Right renal cortex interstitium (tissue), 3 donors: Measurements from ENCODE around the gene MTHFR. TPM values are rescaled to one million over a fixed set of nuclear protein-coding genes. Genes with fewer than 3 reads are reported as not detected.
"Not testable (repeated sequence)": the region's sequence is repeated elsewhere in the genome, so short reads cannot be mapped to it uniquely, and the experiment has no call there.

ENCODE experiments used
- DNase-seq, 3 donors: peaks; one replicate each; pipeline ENCODE4 v3.0.0-alpha.2; 2013; ENCODE audit warnings: low read depth in 3 of 3, low spot score in 2 of 3
- polyA plus RNA-seq, 3 donors: library from polyadenylated mRNA; unstranded; fragments of 120-200 nt; gene quantifications; one replicate each; pipeline ENCODE4 v1.2.1, GENCODE V29; 2013; ENCODE audit not compliant: insufficient read length in 3 of 3

The MTHFR gene
- polyA plus RNA-seq, 3 donors: 15.4 to 18.8 (median 17.2) TPM

DNA sequence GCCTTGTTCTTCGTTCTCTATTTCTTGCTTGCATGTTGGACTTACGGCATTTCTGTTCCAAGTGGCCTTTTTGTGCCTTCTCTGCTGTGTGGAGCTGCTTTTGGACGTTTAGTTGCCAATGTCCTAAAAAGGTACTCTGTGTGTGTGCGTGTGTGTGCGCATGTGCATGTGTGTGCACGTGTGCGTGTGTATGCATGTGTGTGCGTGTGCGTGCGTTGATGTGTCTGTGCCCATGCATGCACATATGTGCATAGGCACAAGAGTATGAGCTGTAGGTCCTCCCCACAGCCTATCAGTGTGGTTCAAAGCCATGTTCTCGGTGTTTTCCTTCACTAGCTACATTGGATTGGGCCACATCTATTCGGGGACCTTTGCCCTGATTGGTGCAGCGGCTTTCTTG lies 28.1 kb upstream of the MTHFR start:
- DNase-seq: no peak

DNA sequence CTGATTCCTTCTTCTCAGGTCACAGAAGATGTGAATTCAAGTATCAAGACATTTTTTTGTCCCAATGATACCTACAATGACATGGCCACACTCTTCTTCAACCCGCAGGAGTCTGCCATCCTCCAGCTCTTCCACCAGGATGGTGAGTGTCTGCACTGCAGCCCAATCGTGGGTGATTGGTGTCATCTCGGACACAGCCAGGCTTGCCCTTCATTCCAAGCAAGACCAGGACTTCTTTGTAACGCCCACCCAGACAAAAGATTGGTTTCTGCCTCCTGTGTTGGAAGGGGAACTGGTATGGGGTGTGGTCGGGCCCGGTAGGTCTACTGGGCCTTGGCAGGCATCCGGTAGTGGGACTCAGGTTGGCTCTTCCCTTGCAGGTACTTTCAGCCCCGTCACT lies 27.7 kb upstream of the MTHFR start:
- no peak for DNase-seq

DNA sequence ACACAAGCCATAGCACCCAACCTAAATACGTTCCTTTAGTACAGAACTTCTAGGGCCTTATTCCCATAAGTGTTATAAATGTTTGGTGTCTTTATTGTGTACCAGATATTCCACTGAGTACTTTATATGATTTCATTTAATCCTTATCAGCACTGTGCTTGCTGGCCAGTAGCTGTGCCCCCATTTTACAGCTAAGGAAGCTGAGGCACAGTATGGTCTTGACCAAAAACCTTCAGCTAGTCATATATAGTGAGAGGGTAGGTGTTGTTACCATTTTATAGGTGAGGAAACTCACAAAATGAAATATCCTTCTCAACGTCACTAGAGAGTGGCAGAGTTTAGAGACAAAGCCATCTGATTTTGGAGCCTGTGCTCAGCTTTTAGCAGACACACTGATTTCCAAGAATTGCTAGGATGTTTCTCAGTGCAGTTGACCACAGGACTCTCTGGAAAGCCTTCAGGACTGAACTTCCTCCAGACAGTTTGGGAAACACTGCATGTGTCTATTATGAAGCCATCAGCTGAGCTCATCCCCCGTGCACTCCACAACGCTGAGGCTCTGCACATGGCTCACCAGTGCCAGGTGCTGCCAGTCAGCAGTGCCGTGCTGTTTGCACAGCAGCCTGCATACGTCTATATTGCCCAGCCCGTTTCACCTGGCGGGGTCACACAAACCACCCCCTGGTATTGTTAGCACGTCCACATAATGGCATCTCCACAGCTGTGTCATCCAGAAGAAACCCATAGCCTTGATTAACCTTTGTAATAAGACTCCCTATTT lies 26.4 kb upstream of the MTHFR start:
- no peak for DNase-seq

DNA sequence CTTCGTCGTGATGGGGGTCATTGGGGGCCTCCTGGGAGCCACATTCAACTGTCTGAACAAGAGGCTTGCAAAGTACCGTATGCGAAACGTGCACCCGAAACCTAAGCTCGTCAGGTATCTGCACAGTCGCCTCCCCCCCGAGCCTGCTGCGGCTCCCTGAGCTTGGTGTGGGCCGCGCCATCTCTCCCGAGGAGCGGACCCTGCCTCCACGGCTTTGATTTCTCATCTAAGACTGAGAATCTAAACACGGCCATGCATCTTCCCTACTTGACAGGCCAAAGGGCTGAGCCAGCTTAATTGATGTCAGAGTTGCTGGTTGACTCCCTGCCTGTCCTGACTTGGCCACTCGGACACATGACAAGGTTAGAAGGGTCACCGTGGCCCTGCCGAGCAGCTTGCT lies 22.7 kb upstream of the MTHFR start:
- DNase-seq: no peak

DNA sequence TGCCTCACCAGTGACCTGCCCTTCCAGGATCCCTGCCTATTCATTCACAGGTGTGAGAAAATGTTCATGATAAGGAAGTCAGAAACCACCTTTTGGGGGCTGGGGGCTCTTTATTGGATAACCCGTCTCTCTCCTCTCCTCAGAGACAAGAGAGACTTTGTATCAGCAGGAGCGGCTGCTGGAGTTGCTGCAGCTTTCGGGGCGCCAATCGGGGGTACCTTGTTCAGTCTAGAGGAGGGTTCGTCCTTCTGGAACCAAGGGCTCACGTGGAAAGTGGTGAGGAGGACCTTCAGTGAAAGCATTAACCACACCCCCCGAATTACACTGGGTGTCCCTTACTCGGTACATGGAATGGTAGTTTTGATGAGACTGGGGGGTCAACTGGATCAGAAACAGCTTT lies 21.2 kb upstream of the MTHFR start:
- no peak for DNase-seq

DNA sequence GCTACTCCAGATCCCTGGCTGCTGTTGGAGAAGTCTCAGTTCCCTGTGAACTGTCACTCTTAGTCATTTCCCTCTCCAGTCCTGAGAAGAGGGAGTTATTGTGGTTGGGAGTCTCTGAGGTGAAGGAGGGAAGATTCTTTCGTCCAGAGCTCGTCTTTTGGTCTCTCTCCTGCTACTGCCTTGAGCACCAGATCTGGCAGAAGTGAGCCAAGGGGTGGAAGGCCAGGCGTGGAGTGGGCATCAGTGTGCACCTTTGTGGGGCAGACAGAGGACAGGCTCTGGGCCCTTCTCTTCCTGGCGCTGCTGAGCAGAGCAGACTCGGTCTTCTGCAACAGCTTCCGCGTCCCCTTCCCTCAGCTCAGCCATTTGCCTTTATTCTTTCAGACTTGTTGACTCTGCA lies 19.4 kb upstream of the MTHFR start:
- no peak for DNase-seq

DNA sequence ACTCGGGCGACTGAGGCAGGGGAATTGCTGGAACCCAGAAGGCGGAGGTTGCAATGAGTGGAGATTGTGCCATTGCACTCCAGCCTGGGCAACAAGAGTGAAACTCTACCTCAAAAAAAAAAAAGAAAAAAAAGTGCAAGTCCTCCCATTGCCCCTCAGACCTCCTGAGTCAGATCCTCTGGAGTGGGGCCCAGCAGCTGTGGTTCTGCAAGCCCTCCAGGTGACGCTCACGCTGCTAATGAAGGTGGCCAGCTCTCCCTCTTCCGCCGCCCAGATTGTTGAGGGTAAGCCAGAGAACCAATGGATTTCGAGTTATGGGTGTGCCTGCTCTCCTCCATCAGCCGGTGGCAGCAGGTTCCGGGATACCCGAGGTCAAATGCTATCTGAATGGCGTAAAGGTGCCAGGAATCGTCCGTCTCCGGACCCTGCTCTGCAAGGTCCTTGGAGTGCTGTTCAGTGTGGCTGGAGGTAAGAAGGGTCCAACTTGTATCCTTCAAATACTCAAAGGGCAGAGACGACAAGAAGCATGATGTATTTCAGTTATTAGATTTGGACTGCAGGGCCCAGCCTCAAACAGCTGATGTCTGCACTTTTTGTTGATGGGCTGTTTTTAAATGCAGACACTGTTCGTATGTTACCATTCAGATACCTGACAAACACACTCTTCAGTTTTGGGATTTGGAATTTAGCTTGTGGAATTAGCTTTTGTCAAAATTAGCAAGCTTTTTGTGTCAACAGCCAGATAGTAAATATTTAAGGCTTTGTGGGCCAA lies 17.8 kb upstream of the MTHFR start:
- DNase-seq: no peak

DNA sequence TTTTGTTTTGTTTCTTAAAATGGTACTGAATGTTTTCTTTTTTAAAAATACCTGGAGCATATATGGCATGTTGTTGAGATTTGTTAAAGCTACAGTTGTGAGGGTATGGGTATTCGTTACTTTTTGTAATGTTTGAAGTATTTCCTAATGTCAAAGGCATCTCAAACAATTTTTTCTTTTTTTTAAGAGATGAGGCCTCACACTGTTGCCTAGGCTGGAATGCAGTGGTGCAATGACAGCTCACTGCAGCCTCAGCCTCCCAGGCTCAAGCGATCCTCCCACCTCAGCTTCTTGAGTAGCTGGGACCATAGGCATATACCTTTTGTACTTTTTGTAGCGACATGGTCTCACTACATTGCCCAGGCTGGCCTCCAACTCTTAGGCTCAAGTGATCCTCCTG lies 16.3 kb upstream of the MTHFR start:
- no peak for DNase-seq

DNA sequence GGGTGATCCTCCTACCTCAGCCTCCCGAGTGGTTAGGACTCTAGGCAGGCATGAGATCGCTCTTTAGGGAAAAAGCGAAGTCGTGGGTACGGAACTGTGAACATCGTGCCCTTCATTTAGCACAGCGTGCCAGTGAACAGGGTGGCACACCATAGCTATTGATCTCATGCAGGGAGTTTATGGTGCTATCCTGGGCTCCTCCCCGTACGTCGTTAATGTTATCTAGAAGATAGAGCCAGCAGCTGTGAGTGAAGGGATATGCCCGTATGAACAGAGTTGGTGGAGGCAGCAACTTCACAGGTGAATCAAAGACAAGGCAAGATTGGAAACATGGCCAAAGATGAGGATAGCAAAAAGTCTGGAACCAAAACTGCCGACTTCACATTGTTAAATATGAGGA lies 11.4 kb upstream of the MTHFR start:
- DNase-seq: no peak

DNA sequence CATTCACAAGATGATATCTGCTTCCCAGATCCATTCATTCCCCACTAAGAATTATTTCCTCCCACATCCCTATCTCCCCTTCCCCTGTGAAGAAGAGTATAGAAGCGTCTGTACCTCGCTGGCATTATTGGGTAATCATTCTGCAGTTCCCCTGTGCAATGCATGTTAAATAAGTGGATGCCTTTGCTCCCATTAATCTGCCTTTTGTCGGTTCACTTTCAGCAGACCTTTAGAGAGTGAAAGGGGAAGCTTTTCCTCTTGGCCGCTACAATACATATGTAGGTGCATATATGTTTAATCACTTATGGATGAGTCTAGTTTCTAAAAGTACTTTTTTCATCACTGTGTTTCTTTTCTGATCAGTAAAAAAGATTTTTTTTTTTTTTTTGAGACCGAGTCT lies 7.3 kb upstream of the MTHFR start:
- DNase-seq: no peak

DNA sequence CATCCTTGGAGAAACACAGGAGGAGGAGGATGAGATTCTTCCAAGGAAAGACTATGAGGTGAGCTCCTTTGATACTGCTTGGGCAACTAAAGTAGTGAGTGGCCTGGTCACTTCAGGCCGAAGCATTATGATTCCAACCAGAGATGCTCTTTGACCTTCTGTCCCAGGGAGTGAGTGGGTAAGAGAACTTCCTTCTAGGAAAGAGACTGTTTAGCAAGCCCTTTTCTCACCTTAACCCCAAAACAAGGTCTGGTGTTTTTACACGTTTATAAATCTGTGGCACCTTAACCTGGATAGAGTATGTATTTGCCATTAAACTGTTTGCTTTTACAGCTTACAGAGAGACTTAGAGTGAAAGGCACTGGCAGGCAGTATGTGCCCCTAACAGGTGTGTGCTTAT lies 1.4 kb upstream of the MTHFR start:
- DNase-seq: no peak

DNA sequence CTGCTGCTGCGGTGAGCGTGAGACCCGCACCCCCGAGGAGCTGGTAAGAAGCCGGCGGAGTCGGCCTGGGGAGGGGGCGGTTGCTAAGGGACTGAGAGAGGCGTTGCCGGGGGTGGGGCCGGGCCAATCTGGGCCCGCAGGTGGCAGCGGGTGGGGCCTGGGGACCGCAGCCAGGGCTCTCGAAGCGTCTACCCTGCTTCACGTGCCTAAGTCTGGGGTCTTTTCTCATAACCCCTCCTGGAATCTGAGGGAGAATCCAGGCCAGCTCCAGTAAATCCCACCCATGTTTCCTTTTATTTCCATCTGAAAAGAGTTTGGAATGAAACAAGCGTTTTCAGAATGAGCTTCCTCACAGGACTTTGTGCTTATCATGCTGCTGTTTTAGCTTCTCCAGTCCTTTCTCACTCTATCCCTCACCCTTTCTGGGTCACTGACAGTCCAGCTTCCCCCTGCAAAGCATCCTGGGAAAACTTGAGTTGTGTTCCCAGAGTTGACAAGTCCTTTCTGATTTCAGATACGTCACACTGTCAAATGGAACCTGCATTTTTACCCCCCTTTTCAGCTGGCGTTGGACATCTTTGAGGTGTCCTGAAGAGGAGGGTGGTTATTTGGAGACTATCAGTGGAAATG lies 658 bp upstream of the MTHFR start:
- no peak for DNase-seq

DNA sequence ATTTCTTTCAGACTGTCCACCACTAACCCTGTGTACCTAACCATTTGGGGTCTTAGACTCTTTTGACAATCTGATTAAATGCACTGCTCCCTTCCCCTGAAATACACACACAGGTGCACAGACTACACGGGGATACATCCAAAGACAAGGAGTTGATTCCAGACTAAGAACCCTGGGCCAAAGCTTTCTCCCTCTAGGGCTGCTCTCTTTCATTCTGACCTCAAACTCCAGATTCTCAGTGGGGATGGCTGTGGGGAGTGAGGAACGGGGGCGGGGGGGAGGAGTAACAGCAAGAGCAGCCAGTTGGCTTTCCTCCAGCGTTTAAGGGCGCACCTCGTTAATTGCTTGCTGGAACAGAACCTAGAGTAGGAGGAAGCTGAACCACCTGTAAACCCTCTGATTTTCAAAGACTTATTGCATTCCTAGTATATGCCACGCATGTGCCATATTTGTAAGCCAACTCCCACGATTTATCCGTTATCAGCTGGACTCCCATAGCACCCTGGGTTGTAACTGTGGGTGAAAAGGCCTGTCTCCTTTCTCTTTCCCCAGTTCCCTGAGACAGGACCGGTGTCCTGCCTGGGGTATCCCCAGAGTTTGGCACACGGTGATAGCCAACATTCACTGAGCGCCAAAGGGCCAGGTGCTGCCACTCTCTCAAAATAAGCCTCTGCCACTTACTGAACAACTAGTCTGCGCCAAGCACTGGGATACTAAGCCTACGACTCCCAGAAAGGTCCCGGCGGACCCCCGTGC lies 920 bp downstream of the MTHFR start:
- no peak for DNase-seq

DNA sequence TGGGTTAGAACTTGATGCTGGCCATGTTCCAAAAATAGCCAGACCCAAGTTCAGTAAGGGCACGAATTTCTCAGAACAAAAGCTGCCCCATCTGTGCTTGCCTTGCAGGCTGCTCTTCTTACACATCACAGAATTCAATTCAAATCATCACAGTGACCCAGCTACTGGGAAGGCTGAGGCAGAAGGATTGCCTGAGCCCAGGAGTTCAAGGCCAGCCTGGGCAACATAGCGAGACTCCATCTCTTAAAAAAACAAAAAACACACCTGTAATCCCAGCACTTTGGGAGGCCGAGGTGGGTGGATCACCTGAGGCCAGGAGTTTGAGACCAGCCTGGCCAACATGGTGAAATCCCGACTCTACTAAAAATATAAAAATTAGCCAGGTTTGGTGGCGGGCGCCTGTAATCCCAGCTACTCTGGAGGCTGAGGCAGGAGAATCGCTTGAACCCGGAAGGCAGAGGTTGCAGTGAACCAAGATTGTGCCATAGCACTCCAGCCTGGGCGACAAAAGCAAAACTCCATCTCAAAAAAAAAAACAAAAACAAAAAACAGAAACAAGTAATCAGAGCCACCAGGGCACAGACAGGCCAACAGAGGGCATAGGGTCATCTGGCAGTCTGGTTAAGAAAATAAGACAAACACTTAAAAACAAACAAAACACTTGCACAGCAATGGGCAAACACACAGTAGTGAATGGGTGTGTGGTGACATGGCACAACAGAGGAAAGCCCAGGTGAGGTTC lies 1.7 kb downstream of the MTHFR start:
- DNase-seq: not testable (repeated sequence)

DNA sequence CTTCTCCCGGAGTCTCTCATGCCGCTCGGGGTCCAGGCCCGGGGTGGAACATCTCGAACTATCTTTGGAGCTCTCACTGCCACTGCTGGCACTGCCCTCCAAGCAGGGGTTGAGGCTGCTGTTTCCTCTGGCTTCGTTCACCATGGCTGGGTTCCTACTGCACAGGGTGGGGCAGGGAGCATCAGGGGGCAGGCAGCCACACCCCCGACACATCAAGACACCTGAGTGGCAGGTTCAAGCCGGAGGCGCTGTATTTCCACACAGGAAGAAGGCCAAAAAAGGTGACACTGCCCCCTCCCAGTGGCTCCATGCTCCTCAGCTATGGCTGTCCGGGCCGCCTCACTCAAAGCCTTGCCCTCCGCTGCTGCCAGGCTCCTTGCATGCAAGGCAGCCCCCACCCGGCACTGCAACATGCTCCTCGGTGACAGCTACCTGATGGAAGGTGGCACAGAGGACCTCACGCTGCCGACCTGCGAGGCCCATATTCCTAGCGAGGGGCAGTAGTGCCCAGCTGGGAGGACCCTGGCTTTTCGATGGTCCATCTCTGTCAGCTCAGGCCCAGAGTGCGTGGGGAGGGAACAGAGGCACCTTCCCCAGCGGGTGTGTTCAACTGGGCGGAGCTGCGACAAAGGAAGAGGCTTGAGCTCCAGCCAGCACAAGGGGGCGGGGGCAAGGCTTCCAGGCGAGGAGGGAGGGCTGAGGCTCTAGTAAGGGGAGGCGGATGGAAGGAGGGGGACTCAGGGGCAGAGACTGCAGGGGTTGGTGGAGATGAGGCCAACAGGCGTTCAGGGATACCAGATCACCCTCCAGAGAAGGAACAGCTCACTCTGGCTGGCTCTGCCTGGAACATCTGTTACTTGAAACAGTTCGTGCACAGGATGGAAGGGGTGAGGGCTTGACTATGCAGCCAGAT lies 2.5 kb downstream of the MTHFR start:
- peak in 1 of 3 donors; percentile 88 for DNase-seq

DNA sequence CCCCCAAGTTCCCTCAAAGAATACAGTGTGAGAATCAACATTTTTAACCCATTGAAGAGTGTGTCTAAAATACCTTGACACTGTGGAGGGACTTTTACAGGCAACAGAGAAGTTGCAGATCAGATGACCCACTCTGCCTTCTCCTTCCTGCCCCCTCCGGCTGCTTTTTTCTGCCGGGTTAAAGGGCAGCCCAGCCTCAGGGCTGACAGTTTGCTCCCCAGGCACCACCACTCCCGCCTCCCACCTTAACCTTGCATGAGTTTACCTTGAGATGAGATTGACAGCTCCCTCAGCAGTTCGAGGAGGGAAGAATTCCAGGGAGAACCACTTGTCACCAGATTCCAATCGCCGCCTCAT lies 3.2 kb downstream of the MTHFR start:
- DNase-seq: no peak

DNA sequence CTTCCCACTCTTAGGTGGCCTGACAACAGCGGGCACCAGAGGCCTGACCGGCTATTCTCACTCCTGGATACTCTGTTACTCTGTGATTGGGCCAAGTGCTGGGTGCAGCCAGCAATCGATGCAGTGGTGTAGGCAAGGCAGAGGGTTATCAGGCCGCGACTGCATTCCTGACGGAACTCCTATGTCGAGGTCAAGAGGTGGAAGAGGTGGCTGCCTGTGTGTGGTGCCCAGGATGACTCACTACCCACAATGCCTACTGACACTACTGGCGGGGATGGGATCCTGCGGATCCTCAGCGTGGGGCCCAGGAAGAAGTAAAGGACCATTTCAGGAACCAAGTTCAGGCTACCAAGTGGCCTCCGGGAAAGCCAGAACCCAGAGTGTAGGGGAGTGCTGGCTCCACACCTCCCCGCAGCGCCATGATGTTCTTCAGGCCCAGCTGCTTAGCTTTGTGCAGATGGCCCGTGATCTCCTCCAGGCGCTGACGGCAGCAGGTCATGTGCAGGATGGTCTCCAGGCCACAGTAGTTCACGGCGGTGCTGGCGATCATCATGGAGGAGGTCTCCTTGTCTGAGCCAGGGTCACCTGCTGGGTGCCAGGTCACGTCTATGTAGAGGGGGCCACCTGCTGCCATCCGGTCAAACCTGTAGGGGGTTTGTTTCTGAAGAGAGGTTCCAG lies 4.9 kb downstream of the MTHFR start:
- no peak for DNase-seq

DNA sequence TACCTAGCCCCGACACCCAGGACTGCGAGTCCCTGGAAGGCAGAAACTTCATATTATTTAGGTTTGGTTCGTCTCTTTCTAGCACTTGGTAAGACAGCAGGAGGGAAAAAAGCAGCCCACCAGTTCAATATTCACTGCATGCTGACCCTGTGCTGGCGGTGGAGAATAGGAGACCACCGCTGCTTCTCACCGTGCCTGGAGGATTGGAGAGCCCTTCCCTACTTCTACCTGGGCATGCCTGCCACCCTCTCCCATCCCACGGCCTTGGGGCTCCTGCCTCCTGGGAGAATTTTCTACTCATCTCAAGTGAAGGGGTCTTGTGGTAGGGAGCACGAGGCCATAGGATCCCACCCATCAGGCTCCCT lies 5.4 kb downstream of the MTHFR start:
- no peak for DNase-seq

DNA sequence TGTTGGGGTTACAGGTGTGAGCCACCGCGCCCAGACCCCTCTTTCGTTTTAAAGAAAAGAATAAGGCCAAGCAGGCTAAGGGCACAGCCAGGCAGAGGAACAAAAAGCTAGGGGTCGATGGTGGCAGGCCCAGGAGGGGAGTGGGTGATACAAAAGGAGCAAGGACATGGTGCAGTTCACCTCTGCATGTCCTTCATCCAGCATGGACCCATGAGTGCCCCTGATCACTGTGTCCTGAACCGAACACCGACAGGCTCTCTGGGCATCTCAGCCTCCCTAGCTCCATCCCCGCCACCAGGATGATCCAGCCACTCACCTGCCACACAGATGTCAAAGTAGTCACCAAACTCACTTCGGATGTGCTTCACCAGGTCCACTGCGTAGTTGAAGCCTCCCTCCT lies 5.9 kb downstream of the MTHFR start:
- DNase-seq: no peak
